Thyroid gland (tissue), 4 donors: ENCODE measurements around the gene RMND5A.

Source experiments
- CTCF ChIP-seq, 6 experiments: fragments of 200-600 bp in 3 of 6; fragments of 450-650 bp in 3 of 6; sonication (generic) in 3 of 6; IDR thresholded peaks; one replicate each; pipeline ENCODE4 v1.5.1; 2016 to 2019; ENCODE audit warnings: antibody characterized with exemption in 6 of 6, mild to moderate bottlenecking in 2 of 6, inconsistent platforms in 1 of 6, moderate library complexity in 1 of 6
- POLR2A ChIP-seq, 2 donors: fragments of 450-650 bp; IDR thresholded peaks; one replicate each; pipeline ENCODE4 v1.6.1; 2017; ENCODE audit warnings: antibody characterized with exemption in 2 of 2, mild to moderate bottlenecking in 2 of 2, moderate library complexity in 1 of 2

GRCh38 chr2:86695053-86695691, 24.9 kb upstream of the RMND5A start:
- TF ChIP-seq CTCF (IDR thresholded peaks at IDR 0.05) (no peak), POLR2A (IDR thresholded peaks at IDR 0.05) (no peak)
